HEK293 (cell line): ENCODE measurements around the gene EMD.

Experiments used
- BCL11A ChIP-seq: fragments of 450-650 bp; formaldehyde crosslinking; IDR thresholded peaks from 2 replicates; pipeline ENCODE4 v1.5.1; 2016; ENCODE audit warnings: low read depth, missing biosample characterization, missing genetic modification characterization
- HOXC10 ChIP-seq: sonication (generic); formaldehyde crosslinking; IDR thresholded peaks from 2 replicates; pipeline ENCODE4 v1.8.1; 2023; ENCODE audit warnings: mild to moderate bottlenecking, missing genetic modification reagents
- KLF10 ChIP-seq: fragments of 450-650 bp; IDR thresholded peaks from 2 replicates; pipeline ENCODE4 v1.5.1; 2018; ENCODE audit warnings: missing biosample characterization, mild to moderate bottlenecking, missing genetic modification characterization
- RBAK ChIP-seq: fragments of 450-650 bp; formaldehyde crosslinking; IDR thresholded peaks from 2 replicates; pipeline ENCODE4 v1.5.1; 2016; ENCODE audit warnings: missing biosample characterization, missing genetic modification characterization
- SCRT1 ChIP-seq: fragments of 450-650 bp; formaldehyde crosslinking; IDR thresholded peaks from 2 replicates; pipeline ENCODE4 v1.5.1; 2016; ENCODE audit warnings: missing biosample characterization, missing genetic modification characterization, borderline replicate concordance
- SP7 ChIP-seq: fragments of 450-650 bp; formaldehyde crosslinking; IDR thresholded peaks from 2 replicates; pipeline ENCODE4 v1.5.1; 2016; ENCODE audit warnings: missing biosample characterization, missing genetic modification characterization
- ZBTB20 ChIP-seq: fragments of 450-650 bp; formaldehyde crosslinking; IDR thresholded peaks from 2 replicates; pipeline ENCODE4 v1.5.1; 2016; ENCODE audit warnings: missing biosample characterization, missing genetic modification characterization
- ZNF121 ChIP-seq: fragments of 450-650 bp; formaldehyde crosslinking; IDR thresholded peaks from 2 replicates; pipeline ENCODE4 v1.5.1; 2016; ENCODE audit warnings: missing biosample characterization, missing genetic modification characterization
- ZNF155 ChIP-seq: fragments of 450-650 bp; formaldehyde crosslinking; IDR thresholded peaks from 2 replicates; pipeline ENCODE4 v1.5.1; 2016; ENCODE audit warnings: missing biosample characterization, missing genetic modification characterization
- ZNF174 ChIP-seq: fragments of 450-650 bp; formaldehyde crosslinking; IDR thresholded peaks from 2 replicates; pipeline ENCODE4 v1.5.0; 2017; ENCODE audit warnings: missing biosample characterization, mild to moderate bottlenecking, missing genetic modification characterization
- ZNF2 ChIP-seq: fragments of 450-650 bp; formaldehyde crosslinking; IDR thresholded peaks from 2 replicates; pipeline ENCODE4 v1.5.1; 2016; ENCODE audit warnings: missing biosample characterization, missing genetic modification characterization
- ZNF211 ChIP-seq: fragments of 450-650 bp; formaldehyde crosslinking; IDR thresholded peaks from 2 replicates; pipeline ENCODE4 v1.5.1; 2016; ENCODE audit warnings: low read depth, missing biosample characterization, missing genetic modification characterization
- ZNF223 ChIP-seq: fragments of 450-650 bp; formaldehyde crosslinking; IDR thresholded peaks from 2 replicates; pipeline ENCODE4 v1.5.1; 2016; ENCODE audit warnings: missing biosample characterization, missing genetic modification characterization
- ZNF302 ChIP-seq: fragments of 450-650 bp; formaldehyde crosslinking; IDR thresholded peaks from 2 replicates; pipeline ENCODE4 v1.5.1; 2016; ENCODE audit warnings: missing biosample characterization, missing genetic modification characterization, low read depth
- ZNF324 ChIP-seq: fragments of 450-650 bp; formaldehyde crosslinking; IDR thresholded peaks from 2 replicates; pipeline ENCODE4 v1.5.1; 2016; ENCODE audit warnings: missing biosample characterization, missing genetic modification characterization
- ZNF416 ChIP-seq: fragments of 450-650 bp; formaldehyde crosslinking; IDR thresholded peaks from 2 replicates; pipeline ENCODE4 v1.5.1; 2016; ENCODE audit warnings: missing biosample characterization, missing genetic modification characterization
- ZNF610 ChIP-seq: fragments of 450-650 bp; formaldehyde crosslinking; IDR thresholded peaks from 2 replicates; pipeline ENCODE4 v1.5.1; 2016; ENCODE audit warnings: missing biosample characterization, missing genetic modification characterization, borderline replicate concordance
- ZNF621 ChIP-seq: fragments of 450-650 bp; formaldehyde crosslinking; IDR thresholded peaks from 2 replicates; pipeline ENCODE4 v1.5.1; 2017; ENCODE audit warnings: missing biosample characterization, missing genetic modification characterization
- ZNF664 ChIP-seq: fragments of 450-650 bp; formaldehyde crosslinking; IDR thresholded peaks from 2 replicates; pipeline ENCODE4 v1.5.1; 2016; ENCODE audit warnings: missing biosample characterization, missing genetic modification characterization
- ZNF777 ChIP-seq: fragments of 450-650 bp; formaldehyde crosslinking; IDR thresholded peaks from 2 replicates; pipeline ENCODE4 v1.5.1; 2017; ENCODE audit warnings: missing biosample characterization, missing genetic modification characterization, borderline replicate concordance
- ZNF785 ChIP-seq: fragments of 450-650 bp; formaldehyde crosslinking; IDR thresholded peaks from 2 replicates; pipeline ENCODE4 v1.5.1; 2016; ENCODE audit warnings: missing biosample characterization, missing genetic modification characterization
- ZNF830 ChIP-seq: fragments of 450-650 bp; IDR thresholded peaks from 2 replicates; pipeline ENCODE4 v1.5.0; 2018; ENCODE audit warnings: missing biosample characterization, missing genetic modification characterization, low read depth, mild to moderate bottlenecking, moderate library complexity
- TF ChIP-seq, protein P1 (sequence below): fragments of 450-650 bp; formaldehyde crosslinking; IDR thresholded peaks from 2 replicates; pipeline ENCODE4 v1.5.1; 2016; ENCODE audit warnings: missing biosample characterization, missing genetic modification characterization
- TF ChIP-seq, protein P2 (sequence below): fragments of 450-650 bp; formaldehyde crosslinking; IDR thresholded peaks from 2 replicates; pipeline ENCODE4 v1.5.1; 2016; ENCODE audit warnings: missing biosample characterization, missing genetic modification characterization
- TF ChIP-seq, protein P3 (sequence below): fragments of 450-650 bp; formaldehyde crosslinking; IDR thresholded peaks from 2 replicates; pipeline ENCODE4 v1.5.1; 2016; ENCODE audit warnings: missing biosample characterization, missing genetic modification characterization
- TF ChIP-seq, protein P4 (sequence below): fragments of 450-650 bp; formaldehyde crosslinking; IDR thresholded peaks from 2 replicates; pipeline ENCODE4 v1.5.0; 2017; ENCODE audit warnings: missing biosample characterization, missing genetic modification characterization, borderline replicate concordance
- TF ChIP-seq, protein P5 (sequence below): fragments of 450-650 bp; formaldehyde crosslinking; IDR thresholded peaks from 2 replicates; pipeline ENCODE4 v1.5.1; 2016; ENCODE audit warnings: missing biosample characterization, missing genetic modification characterization, borderline replicate concordance
- TF ChIP-seq, protein P6 (sequence below): fragments of 450-650 bp; formaldehyde crosslinking; IDR thresholded peaks from 2 replicates; pipeline ENCODE4 v1.5.1; 2016; ENCODE audit warnings: missing biosample characterization, missing genetic modification characterization

EMD gene

DNA sequence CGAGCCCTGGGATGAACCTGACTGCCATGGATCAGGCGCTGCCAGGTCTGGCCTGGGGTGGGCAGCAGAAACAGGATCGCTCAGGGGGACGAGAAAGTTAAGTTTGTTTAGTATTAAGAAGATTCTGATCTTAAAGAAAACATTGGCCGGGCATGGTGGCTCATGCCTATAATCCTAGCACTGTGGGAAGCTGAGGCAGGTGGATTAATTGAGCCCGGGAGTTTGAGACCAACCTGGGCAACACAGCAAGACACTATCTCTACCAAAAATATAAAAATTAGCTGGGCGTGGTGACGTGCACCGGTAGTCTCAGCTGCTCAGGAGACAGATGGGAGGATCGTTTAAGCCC is 4.0 kb upstream of the EMD start (continued):
- no peak for TF ChIP-seq ZNF610 (tag by site-specific recombination)
- TF ChIP-seq ZNF830 (tag by site-specific recombination): no peak
- TF ChIP-seq ZNF174: no peak
- TF ChIP-seq, protein P1, sequence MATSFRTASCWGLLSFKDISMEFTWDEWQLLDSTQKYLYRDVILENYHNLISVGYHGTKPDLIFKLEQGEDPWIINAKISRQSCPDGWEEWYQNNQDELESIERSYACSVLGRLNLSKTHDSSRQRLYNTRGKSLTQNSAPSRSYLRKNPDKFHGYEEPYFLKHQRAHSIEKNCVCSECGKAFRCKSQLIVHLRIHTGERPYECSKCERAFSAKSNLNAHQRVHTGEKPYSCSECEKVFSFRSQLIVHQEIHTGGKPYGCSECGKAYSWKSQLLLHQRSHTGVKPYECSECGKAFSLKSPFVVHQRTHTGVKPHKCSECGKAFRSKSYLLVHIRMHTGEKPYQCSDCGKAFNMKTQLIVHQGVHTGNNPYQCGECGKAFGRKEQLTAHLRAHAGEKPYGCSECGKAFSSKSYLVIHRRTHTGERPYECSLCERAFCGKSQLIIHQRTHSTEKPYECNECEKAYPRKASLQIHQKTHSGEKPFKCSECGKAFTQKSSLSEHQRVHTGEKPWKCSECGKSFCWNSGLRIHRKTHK (tag by site-specific recombination): no peak
- TF ChIP-seq ZNF223: no peak
- TF ChIP-seq ZNF664 (tag by site-specific recombination): no peak
- TF ChIP-seq, protein P2, sequence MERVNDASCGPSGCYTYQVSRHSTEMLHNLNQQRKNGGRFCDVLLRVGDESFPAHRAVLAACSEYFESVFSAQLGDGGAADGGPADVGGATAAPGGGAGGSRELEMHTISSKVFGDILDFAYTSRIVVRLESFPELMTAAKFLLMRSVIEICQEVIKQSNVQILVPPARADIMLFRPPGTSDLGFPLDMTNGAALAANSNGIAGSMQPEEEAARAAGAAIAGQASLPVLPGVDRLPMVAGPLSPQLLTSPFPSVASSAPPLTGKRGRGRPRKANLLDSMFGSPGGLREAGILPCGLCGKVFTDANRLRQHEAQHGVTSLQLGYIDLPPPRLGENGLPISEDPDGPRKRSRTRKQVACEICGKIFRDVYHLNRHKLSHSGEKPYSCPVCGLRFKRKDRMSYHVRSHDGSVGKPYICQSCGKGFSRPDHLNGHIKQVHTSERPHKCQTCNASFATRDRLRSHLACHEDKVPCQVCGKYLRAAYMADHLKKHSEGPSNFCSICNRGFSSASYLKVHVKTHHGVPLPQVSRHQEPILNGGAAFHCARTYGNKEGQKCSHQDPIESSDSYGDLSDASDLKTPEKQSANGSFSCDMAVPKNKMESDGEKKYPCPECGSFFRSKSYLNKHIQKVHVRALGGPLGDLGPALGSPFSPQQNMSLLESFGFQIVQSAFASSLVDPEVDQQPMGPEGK (tag by site-specific recombination): no peak; the same call in 1 of the 2 replicates
- TF ChIP-seq SP7 (tag by site-specific recombination): no peak; the same call in 1 of the 2 replicates
- TF ChIP-seq BCL11A (tag by site-specific recombination): no peak
- TF ChIP-seq ZNF621 (tag by site-specific recombination): no peak
- TF ChIP-seq RBAK (tag by site-specific recombination): no peak
- TF ChIP-seq, protein P3, sequence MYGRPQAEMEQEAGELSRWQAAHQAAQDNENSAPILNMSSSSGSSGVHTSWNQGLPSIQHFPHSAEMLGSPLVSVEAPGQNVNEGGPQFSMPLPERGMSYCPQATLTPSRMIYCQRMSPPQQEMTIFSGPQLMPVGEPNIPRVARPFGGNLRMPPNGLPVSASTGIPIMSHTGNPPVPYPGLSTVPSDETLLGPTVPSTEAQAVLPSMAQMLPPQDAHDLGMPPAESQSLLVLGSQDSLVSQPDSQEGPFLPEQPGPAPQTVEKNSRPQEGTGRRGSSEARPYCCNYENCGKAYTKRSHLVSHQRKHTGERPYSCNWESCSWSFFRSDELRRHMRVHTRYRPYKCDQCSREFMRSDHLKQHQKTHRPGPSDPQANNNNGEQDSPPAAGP: no peak
- TF ChIP-seq ZNF324 (tag by site-specific recombination): no peak
- TF ChIP-seq, protein P4, sequence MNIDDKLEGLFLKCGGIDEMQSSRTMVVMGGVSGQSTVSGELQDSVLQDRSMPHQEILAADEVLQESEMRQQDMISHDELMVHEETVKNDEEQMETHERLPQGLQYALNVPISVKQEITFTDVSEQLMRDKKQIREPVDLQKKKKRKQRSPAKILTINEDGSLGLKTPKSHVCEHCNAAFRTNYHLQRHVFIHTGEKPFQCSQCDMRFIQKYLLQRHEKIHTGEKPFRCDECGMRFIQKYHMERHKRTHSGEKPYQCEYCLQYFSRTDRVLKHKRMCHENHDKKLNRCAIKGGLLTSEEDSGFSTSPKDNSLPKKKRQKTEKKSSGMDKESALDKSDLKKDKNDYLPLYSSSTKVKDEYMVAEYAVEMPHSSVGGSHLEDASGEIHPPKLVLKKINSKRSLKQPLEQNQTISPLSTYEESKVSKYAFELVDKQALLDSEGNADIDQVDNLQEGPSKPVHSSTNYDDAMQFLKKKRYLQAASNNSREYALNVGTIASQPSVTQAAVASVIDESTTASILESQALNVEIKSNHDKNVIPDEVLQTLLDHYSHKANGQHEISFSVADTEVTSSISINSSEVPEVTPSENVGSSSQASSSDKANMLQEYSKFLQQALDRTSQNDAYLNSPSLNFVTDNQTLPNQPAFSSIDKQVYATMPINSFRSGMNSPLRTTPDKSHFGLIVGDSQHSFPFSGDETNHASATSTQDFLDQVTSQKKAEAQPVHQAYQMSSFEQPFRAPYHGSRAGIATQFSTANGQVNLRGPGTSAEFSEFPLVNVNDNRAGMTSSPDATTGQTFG: no peak
- no peak for TF ChIP-seq HOXC10
- TF ChIP-seq ZNF785: no peak
- no peak for TF ChIP-seq ZNF211 (tag by site-specific recombination)
- TF ChIP-seq, protein P5, sequence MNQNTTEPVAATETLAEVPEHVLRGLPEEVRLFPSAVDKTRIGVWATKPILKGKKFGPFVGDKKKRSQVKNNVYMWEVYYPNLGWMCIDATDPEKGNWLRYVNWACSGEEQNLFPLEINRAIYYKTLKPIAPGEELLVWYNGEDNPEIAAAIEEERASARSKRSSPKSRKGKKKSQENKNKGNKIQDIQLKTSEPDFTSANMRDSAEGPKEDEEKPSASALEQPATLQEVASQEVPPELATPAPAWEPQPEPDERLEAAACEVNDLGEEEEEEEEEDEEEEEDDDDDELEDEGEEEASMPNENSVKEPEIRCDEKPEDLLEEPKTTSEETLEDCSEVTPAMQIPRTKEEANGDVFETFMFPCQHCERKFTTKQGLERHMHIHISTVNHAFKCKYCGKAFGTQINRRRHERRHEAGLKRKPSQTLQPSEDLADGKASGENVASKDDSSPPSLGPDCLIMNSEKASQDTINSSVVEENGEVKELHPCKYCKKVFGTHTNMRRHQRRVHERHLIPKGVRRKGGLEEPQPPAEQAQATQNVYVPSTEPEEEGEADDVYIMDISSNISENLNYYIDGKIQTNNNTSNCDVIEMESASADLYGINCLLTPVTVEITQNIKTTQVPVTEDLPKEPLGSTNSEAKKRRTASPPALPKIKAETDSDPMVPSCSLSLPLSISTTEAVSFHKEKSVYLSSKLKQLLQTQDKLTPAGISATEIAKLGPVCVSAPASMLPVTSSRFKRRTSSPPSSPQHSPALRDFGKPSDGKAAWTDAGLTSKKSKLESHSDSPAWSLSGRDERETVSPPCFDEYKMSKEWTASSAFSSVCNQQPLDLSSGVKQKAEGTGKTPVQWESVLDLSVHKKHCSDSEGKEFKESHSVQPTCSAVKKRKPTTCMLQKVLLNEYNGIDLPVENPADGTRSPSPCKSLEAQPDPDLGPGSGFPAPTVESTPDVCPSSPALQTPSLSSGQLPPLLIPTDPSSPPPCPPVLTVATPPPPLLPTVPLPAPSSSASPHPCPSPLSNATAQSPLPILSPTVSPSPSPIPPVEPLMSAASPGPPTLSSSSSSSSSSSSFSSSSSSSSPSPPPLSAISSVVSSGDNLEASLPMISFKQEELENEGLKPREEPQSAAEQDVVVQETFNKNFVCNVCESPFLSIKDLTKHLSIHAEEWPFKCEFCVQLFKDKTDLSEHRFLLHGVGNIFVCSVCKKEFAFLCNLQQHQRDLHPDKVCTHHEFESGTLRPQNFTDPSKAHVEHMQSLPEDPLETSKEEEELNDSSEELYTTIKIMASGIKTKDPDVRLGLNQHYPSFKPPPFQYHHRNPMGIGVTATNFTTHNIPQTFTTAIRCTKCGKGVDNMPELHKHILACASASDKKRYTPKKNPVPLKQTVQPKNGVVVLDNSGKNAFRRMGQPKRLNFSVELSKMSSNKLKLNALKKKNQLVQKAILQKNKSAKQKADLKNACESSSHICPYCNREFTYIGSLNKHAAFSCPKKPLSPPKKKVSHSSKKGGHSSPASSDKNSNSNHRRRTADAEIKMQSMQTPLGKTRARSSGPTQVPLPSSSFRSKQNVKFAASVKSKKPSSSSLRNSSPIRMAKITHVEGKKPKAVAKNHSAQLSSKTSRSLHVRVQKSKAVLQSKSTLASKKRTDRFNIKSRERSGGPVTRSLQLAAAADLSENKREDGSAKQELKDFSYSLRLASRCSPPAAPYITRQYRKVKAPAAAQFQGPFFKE (tag by site-specific recombination): no peak
- TF ChIP-seq SCRT1 (tag by site-specific recombination): no peak
- 0 out of 2 replicates have a peak, but pooled peaks have one; percentile 1 for TF ChIP-seq ZNF2 (tag by site-specific recombination)
- no peak for TF ChIP-seq ZNF155 (tag by site-specific recombination)
- TF ChIP-seq, protein P6, sequence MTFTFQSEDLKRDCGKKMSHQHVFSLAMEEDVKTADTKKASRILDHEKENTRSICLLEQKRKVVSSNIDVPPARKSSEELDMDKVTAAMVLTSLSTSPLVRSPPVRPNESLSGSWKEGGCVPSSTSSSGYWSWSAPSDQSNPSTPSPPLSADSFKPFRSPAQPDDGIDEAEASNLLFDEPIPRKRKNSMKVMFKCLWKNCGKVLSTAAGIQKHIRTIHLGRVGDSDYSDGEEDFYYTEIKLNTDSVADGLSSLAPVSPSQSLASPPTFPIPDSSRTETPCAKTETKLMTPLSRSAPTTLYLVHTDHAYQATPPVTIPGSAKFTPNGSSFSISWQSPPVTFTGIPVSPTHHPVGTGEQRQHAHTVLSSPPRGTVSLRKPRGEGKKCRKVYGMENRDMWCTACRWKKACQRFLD (tag by site-specific recombination): no peak
- TF ChIP-seq ZNF302 (tag by site-specific recombination): no peak
- peak; percentile 70 for TF ChIP-seq ZBTB20 (tag by site-specific recombination)
- TF ChIP-seq KLF10 (tag by site-specific recombination): no peak
- no peak for TF ChIP-seq ZNF416 (tag by site-specific recombination)
- TF ChIP-seq ZNF777 (tag by site-specific recombination): no peak
- TF ChIP-seq ZNF121 (tag by site-specific recombination): peak; percentile 90
